ENCODE results near the gene CYB5B. TPM values are rescaled to one million over a fixed set of nuclear protein-coding genes. Genes with fewer than 3 reads are reported as not detected.
A peak's percentile ranks its signal among the peaks of the same experiment; 100 is the strongest.

The CYB5B gene
- total RNA-seq, 3 donors from 2014 or later (not counting 1 experiment from before 2014, with no cell fraction given), result 73.1 to 106 (median 88.4) TPM

- intact Hi-C loops (cut with micrococcal nuclease), result no loop called here
- no peak for DNase-seq
- Mint-ChIP-seq H3K36me3 (no peaks in the 10 kb centered on the region), H3K4me1 (peaks cover 5% of the 10 kb centered on the region in 2 donors), H3K4me3 (no peak overlapping the region), H3K27ac (peak overlapping the region in 1 of 2 donors; percentile 40), H3K27me3 (ENCODE audit: low read depth in 2 of 2) (no peaks in the 10 kb centered on the region), H3K9me3 (no peaks in the 10 kb centered on the region)
- Histone ChIP-seq H3K27ac (ENCODE audit: low read length) (no peak overlapping the region), H3K27me3 (ENCODE audit: control insufficient read depth, insufficient read depth, low read length) (no peaks in the 10 kb centered on the region), H3K36me3 (ENCODE audit: control insufficient read depth, insufficient read depth, low read length) (no peaks in the 10 kb centered on the region), H3K9me3 (ENCODE audit: control insufficient read depth, insufficient read depth, low read length) (no peaks in the 10 kb centered on the region), H3K4me3 (ENCODE audit: low read length) (no peak overlapping the region), H3K4me1 (ENCODE audit: control insufficient read depth, insufficient read depth, low read length) (no peaks in the 10 kb centered on the region)
- ATAC-seq, result no peak
- 46% methylated on average over 4 of the region's 4 CpGs for WGBS (ENCODE audit: insufficient coverage)
- TF ChIP-seq CTCF (IDR thresholded peaks at IDR 0.05), result no peak
These were observed 77.7 kb downstream of the CYB5B start for GRCh38 chr16:69501956-69502745.

- Mint-ChIP-seq H3K27ac (no peak overlapping the region), H3K36me3 (no peaks in the 10 kb centered on the region), H3K4me1 (peaks cover 5% of the 10 kb centered on the region in 2 donors), H3K9me3 (no peaks in the 10 kb centered on the region), H3K4me3 (no peak overlapping the region), H3K27me3 (ENCODE audit: low read depth in 2 of 2) (no peaks in the 10 kb centered on the region)
- Histone ChIP-seq H3K36me3 (ENCODE audit: control insufficient read depth, insufficient read depth, low read length) (no peaks in the 10 kb centered on the region), H3K27me3 (ENCODE audit: control insufficient read depth, insufficient read depth, low read length) (no peaks in the 10 kb centered on the region), H3K9me3 (ENCODE audit: control insufficient read depth, insufficient read depth, low read length) (no peaks in the 10 kb centered on the region), H3K27ac (ENCODE audit: low read length) (no peak overlapping the region), H3K4me1 (ENCODE audit: control insufficient read depth, insufficient read depth, low read length) (no peaks in the 10 kb centered on the region), H3K4me3 (ENCODE audit: low read length) (no peak overlapping the region)
- DNase-seq, result no peak
- intact Hi-C loops (cut with micrococcal nuclease), result no loop called here
- WGBS (ENCODE audit: insufficient coverage), result 91% methylated on average over 4 of the region's 4 CpGs
- ATAC-seq, result no peak
- no peak for TF ChIP-seq CTCF (IDR thresholded peaks at IDR 0.05)
These were observed 78.8 kb downstream of the CYB5B start for GRCh38 chr16:69503244-69503643.

GRCh38 chr16:69508033-69508755, 83.8 kb downstream of the CYB5B start:
- Mint-ChIP-seq H3K27ac (no peak overlapping the region), H3K27me3 (ENCODE audit: low read depth in 2 of 2) (no peaks in the 10 kb centered on the region), H3K36me3 (no peaks in the 10 kb centered on the region), H3K9me3 (no peaks in the 10 kb centered on the region), H3K4me1 (no peaks in the 10 kb centered on the region), H3K4me3 (no peak overlapping the region)
- Histone ChIP-seq H3K36me3 (ENCODE audit: control insufficient read depth, insufficient read depth, low read length) (no peaks in the 10 kb centered on the region), H3K4me3 (ENCODE audit: low read length) (no peak overlapping the region), H3K4me1 (ENCODE audit: control insufficient read depth, insufficient read depth, low read length) (no peaks in the 10 kb centered on the region), H3K27me3 (ENCODE audit: control insufficient read depth, insufficient read depth, low read length) (no peaks in the 10 kb centered on the region), H3K27ac (ENCODE audit: low read length) (no peak overlapping the region), H3K9me3 (ENCODE audit: control insufficient read depth, insufficient read depth, low read length) (no peaks in the 10 kb centered on the region)
- WGBS (ENCODE audit: insufficient coverage), result 75% methylated on average over 4 of the region's 4 CpGs
- DNase-seq, result no peak
- intact Hi-C loops (cut with micrococcal nuclease), result no loop called here
- ATAC-seq, result no peak
- TF ChIP-seq CTCF (IDR thresholded peaks at IDR 0.05), result no peak
